GM12801 (cell line): ENCODE measurements around the gene CUEDC1.
A peak's percentile ranks its signal among the peaks of the same experiment; 100 is the strongest.

Experiments used
- CTCF ChIP-seq: IDR thresholded peaks from one replicate; pipeline ENCODE4 v1.5.1; 2011; ENCODE audit warnings: control low read depth; ENCODE audit not compliant: insufficient read length; ENCODE audit errors: extremely low read depth

Gene CUEDC1

DNA sequence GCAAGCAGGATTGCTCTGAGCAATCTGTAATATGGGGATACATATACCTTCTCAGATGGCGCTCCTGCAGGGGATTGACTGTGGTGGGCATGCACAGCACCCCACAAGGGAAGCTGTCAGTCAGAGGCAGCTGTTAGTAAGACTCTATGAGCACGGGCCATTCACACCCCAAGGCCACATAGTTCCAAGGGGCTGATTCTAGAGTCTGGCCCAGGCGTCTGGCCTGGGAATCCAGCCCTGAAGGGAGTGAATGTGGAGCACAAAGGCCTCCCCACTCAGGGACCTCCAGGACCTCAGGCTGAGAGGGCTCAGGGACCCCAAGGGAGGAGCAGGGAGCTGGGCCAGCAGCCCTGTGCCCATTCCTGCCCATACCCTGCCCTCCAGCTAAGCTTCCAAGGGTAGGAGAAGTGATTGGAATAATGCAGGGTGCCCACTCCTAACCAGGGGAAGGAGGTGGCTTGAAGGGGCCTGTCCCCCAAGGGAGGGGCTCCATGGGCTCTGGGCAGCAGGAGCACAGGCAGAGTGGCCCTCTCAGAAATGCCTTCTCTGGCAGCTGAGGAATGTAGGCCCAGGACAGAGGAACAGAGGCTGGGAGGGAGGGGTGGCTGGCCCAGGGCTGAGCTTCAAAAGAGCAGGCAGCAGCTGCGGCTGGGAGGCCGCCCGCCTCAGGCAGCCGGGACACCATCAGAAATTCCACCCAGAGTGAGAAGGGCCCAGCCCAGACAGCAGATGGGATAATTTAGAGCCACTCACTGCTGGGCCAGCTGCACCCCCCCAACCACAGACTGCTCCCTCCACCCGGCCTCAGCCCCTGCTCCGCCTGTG, 56.5 kb downstream of the CUEDC1 start:
- no peak for TF ChIP-seq CTCF

GRCh38 chr17:57895382-57896060, 59.7 kb downstream of the CUEDC1 start:
- no peak for TF ChIP-seq CTCF

DNA sequence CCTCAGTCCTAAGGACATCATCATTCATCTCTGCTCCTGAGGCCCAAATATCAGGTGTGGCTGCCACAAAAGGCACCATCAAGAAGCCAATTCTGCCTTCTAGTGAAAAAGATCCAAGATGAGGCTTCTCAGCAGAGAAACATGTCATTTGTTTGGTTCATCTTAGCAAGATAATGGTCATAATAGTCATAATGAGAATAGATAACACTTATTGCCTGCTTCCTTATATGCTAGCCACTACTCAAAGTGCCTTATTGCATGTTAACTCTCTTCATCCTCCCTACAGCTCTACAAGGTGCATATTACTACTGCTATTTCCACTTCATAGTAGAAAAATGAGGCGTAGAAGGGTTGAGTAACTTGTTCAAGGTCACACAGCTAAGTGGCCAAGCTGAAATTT, 60.4 kb downstream of the CUEDC1 start:
- TF ChIP-seq CTCF = no peak

GRCh38 chr17:57892820-57893595, 62.2 kb downstream of the CUEDC1 start:
- no peak for TF ChIP-seq CTCF

- peak; percentile 94 for TF ChIP-seq CTCF
These were observed 62.9 kb downstream of the CUEDC1 start for GRCh38 chr17:57892146-57892819.

- no peak for TF ChIP-seq CTCF
These were observed 64.4 kb downstream of the CUEDC1 start for GRCh38 chr17:57890857-57891232.
